HepG2 (cell line): Measurements from ENCODE around the gene SLC39A10. TPM values are rescaled to one million over a fixed set of nuclear protein-coding genes. Genes with fewer than 3 reads are reported as not detected.

ENCODE experiments used
- HMGXB4 ChIP-seq, 2 experiments: sonication (generic) in 1 of 2; formaldehyde crosslinking in 1 of 2; IDR thresholded peaks; 2 replicates each; pipeline versions ENCODE4 v1.4.0 to v1.6.1; 2018 to 2020; ENCODE audit warnings: missing genetic modification reagents in 2 of 2, borderline replicate concordance in 1 of 2, low read depth in 1 of 2, mild to moderate bottlenecking in 1 of 2, missing biosample characterization in 1 of 2
- NFATC3 ChIP-seq: sonication (generic); formaldehyde crosslinking; IDR thresholded peaks from 2 replicates; pipeline ENCODE4 v1.5.1; 2020; ENCODE audit warnings: mild to moderate bottlenecking, missing genetic modification reagents
- NFE2L1 ChIP-seq: sonication (generic); formaldehyde crosslinking; IDR thresholded peaks from 2 replicates; pipeline ENCODE4 v1.4.0; 2020; ENCODE audit warnings: missing genetic modification reagents, mild to moderate bottlenecking, borderline replicate concordance
- POGZ ChIP-seq: sonication (generic); formaldehyde crosslinking; IDR thresholded peaks from 2 replicates; pipeline ENCODE4 v1.4.0; 2020; ENCODE audit warnings: mild to moderate bottlenecking, missing genetic modification reagents
- SIN3A ChIP-seq: IDR thresholded peaks from 2 replicates; pipeline ENCODE4 v1.6.1; 2011; ENCODE audit warnings: low read depth, mild to moderate bottlenecking, control low read depth, low read length, borderline replicate concordance
- TEAD2 ChIP-seq: sonication (generic); formaldehyde crosslinking; IDR thresholded peaks from 2 replicates; pipeline ENCODE4 v1.9.0; 2021; ENCODE audit warnings: missing genetic modification reagents
- TOPORS ChIP-seq: sonication (generic); formaldehyde crosslinking; IDR thresholded peaks from 2 replicates; pipeline ENCODE4 v1.8.0; 2023; ENCODE audit warnings: mild to moderate bottlenecking, missing genetic modification reagents
- ZBED4 ChIP-seq: sonication (generic); formaldehyde crosslinking; IDR thresholded peaks from 2 replicates; pipeline ENCODE4 v1.4.0; 2020; ENCODE audit warnings: missing genetic modification reagents, borderline replicate concordance
- ZBTB26 ChIP-seq: IDR thresholded peaks from 2 replicates; pipeline ENCODE4 v1.6.1; 2016; ENCODE audit warnings: missing compliant biosample characterization, missing genetic modification reagents, borderline replicate concordance
- ZBTB33 ChIP-seq: sonication (generic); formaldehyde crosslinking; IDR thresholded peaks from 2 replicates; pipeline ENCODE4 v1.4.0; 2020; ENCODE audit warnings: missing genetic modification reagents
- ZNF276 ChIP-seq: sonication (generic); formaldehyde crosslinking; IDR thresholded peaks from 2 replicates; pipeline ENCODE4 v1.4.0; 2020; ENCODE audit warnings: mild to moderate bottlenecking, low read depth, missing genetic modification reagents
- ZNF766 ChIP-seq: sonication (generic); formaldehyde crosslinking; IDR thresholded peaks from 2 replicates; pipeline ENCODE4 v1.5.0; 2020; ENCODE audit warnings: missing genetic modification reagents, borderline replicate concordance
- polyA plus RNA-seq, 8 experiments: library from polyadenylated mRNA; depleted of rRNA in 3 of 8; stranded (reverse) in 7 of 8; unstranded in 1 of 8; fragments of >200 nt; fragmentation: Illumina TruSeq in 4 of 8; extraction: Trizol in 4 of 8; gene quantifications; 2 replicates each; pipeline versions ENCODE4 v1.2.1 to v1.2.3, GENCODE V29; 2011 to 2016; ENCODE audit warnings: low read depth in 4 of 8, missing spikeins in 1 of 8, mixed read lengths in 1 of 8; ENCODE audit not compliant: insufficient read depth in 1 of 8
- total RNA-seq, 5 experiments: library from RNA; depleted of rRNA; stranded (reverse); fragments of >200 nt; fragmentation: Illumina TruSeq; extraction: Trizol; gene quantifications; 2 replicates each; pipeline ENCODE4 v1.2.3, GENCODE V29; 2016; ENCODE audit warnings: low read depth in 1 of 5

The SLC39A10 gene
- total and polyA plus RNA-seq, 2 of the 13 experiments (the other 11 are each of a cell fraction or from before 2014, with no cell fraction given): 13.2 to 21.0 TPM

GRCh38 chr2:195656859-195657633 lies at the start of gene SLC39A10 (continued):
- TF ChIP-seq ZNF276 (CRISPR knock-in tag) (0 out of 2 replicates have a peak, but pooled peaks have one; percentile 66), TOPORS (CRISPR knock-in tag) (peak; percentile 76), ZNF766 (no peak), NFE2L1 (no peak), TEAD2 (CRISPR knock-in tag) (no peak), NFATC3 (CRISPR knock-in tag) (peak; percentile 91; the same call in 1 of the 2 replicates), SIN3A (peak; percentile 82; the same call in 1 of the 2 replicates), HMGXB4 (CRISPR knock-in tag; IDR thresholded peaks at IDR 0.05; ENCODE audit: borderline replicate concordance in 1 of 2, low read depth in 1 of 2) (peak; percentile 72 to 82), ZBTB26 (peak; percentile 50; the same call in 1 of the 2 replicates), POGZ (CRISPR knock-in tag) (peak; percentile 94), ZBTB33 (CRISPR knock-in tag) (no peak), ZBED4 (CRISPR knock-in tag) (no peak; the same call in 1 of the 2 replicates)
